ENCODE measurements around the gene VCAM1.

Gene VCAM1

DNA sequence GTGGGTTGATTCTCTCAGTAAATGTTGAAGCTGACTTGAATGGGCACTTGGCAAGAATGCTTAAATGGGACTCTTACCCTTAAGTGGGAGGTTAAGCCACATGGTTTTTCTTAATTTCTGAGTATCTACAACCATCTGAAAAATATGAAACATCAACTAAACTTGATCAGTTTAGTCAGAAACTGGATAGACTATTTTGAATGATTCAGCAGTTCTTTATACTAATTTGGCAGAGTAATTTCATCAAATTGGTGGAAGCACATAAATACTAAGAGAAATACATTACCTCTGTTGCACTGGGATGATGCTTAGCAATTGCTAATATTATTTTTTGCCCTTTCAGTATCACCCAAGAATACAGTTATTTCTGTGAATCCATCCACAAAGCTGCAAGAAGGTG lies 4.7 kb downstream of the VCAM1 start:
- no peak for DNase-seq (ENCODE audit: low spot score)

DNA sequence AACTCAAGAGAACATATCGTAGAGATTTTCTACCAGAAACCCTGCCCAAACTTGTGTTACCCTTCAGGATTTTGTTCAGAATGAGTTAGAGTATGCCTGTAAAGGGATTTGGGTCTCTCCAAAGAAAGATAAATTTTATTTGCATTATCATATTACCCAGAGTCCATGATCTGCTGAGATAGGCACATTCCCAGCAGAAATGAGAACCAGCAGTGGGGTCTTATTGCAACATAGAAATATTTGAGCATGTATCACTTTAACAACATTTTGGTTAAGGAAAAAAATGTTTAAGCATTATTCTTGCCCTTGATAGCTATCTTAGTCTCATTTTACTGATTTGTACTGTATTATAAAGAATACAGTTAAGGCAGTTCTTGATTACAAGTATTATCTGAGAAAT lies 10.6 kb downstream of the VCAM1 start:
- no peak for DNase-seq (ENCODE audit: low spot score)

DNA sequence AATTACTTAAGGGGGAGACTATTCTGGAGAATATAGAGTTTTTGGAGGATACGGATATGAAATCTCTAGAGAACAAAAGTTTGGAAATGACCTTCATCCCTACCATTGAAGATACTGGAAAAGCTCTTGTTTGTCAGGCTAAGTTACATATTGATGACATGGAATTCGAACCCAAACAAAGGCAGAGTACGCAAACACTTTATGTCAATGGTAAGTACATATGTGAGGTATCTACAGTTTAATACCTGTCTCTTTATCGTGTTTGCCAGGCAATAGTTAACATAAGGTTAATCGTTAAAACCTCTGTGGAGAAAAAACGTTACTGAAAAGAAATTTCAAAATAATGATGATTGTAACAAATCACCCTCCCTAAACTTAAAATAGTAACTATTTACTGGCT lies 11.8 kb downstream of the VCAM1 start:
- DNase-seq (ENCODE audit: low spot score): no peak

DNA sequence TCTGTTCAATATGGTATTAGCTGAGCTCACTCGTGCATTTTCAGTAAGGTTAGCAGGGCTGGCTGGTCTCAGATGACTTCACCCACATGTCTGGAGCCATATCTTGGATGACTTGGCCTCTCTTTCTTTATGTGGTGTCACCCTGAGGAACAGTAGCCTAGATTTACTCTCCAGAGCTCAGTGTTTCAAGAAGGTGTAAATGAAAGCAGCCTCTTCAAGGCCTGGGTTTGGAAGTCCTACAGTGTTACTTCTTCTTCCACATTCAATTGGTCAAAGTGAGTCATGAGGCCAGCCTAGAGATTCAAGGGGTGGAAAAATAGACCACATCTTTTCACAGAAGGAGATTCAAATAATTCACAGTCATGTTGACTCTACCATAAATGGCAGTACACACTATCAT lies 12.2 kb downstream of the VCAM1 start:
- no peak for DNase-seq (ENCODE audit: low spot score)

DNA sequence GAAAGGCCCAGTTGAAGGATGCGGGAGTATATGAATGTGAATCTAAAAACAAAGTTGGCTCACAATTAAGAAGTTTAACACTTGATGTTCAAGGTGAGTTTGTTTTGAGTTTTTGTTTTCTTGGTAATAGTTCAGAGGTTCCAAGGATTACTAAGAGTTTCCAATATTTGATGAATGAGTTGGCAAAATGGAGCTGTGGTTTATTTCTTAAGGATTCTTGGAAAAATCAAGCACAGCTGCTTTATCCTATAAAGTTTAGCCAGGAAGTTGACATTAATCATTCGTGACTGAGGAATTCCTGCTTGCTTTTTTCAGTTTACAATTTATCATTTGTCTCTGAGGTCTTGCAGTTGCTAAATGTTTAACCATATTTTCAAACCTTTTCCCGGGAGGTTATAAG lies 15.1 kb downstream of the VCAM1 start:
- no peak for DNase-seq (ENCODE audit: low spot score)

DNA sequence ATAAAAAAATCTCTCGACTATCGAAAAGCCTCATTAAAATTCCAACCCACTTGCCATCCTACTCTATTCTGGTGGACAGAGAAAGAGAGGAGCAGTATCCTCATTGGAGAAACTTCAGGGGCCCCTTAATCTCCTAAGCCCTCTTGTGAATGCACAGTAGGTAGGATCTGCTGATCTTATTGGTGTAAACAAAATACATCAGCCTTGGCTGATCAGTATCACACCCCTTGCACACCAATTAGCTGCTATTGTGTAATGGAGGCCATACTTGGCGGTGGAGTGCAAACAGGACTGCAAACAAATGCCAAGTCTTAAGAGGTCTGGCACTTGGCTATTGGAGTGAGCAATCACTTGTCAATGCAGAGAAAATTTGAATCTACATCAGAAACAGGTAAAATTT lies 15.7 kb downstream of the VCAM1 start:
- no peak for DNase-seq (ENCODE audit: low spot score)

DNA sequence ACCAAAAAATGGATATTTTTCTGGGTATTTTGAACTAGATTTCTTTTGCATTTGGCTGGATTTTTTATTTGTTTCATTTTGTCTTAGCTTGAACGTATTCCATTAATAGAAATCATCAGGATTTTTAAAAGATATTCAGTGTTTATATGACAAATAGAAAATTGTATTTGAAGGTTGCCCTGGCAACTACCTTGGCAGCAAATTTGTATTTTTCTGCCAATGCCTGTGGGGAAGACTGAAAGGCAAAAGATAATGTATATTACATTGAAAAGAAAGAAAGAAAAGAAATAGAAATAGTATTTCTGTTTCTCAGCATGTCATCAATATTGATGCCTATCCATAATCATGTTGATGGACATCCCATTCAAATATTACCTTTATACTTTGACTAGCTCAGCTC lies 16.8 kb downstream of the VCAM1 start:
- no peak for DNase-seq (ENCODE audit: low spot score)

DNA sequence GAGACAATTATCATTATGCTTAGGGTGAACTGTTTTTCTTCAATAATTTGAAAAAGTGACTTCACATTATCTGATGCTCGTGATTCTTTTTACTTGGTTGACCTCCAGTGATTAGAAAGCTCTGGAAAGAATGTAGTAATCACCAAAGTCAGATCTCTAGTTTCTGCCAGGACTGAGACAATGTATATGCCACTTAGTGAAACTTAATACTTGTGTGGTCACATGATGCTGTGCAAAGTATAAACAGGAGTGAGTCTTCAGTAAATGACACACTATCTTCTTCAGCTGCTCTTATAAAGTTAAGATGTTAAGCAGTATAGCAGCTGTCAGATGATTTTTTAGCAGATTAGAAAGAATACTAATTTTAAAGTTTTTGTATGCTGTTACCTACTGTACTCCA lies 17.2 kb downstream of the VCAM1 start:
- DNase-seq (ENCODE audit: low spot score): no peak

DNA sequence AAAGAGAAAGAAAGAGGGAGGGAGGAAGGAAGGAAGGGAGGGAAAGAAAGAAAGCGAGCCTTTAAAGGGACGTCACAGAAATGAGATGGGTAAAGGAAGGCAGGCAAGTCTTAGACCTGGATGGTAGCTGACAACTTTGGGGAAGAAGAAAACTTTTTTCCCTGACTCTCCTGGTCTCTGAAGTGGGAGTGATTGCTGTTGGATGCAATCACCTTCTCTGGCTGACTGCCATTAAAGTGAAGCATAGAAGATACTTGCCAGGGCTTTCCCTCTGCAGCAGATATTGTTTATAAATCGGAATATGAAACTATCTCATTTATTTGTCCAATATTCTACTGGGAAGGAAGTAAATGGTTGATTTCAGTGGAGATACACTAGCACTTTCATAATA lies 27.0 kb downstream of the VCAM1 start:
- DNase-seq (ENCODE audit: low spot score): no peak

DNA sequence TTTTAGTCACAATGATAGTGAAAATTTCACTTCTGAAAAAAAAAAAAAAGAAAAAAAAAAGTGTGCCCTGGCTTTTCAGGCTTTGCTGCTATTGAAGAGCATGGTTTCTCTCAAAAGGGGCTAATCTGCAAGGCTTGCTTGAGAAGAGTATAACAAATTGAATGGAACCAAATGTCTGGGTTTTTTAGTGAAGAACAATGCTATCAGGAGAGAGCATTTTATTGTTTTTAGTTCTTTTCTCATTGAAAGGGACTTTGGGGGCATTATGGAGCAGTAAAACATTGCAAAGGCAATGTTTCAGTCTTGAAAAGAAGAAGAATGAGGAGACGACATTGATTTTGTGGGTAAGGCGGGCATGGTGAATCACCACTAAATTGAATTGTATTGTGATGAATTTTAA lies 28.2 kb downstream of the VCAM1 start:
- no peak for DNase-seq (ENCODE audit: low spot score)

DNA sequence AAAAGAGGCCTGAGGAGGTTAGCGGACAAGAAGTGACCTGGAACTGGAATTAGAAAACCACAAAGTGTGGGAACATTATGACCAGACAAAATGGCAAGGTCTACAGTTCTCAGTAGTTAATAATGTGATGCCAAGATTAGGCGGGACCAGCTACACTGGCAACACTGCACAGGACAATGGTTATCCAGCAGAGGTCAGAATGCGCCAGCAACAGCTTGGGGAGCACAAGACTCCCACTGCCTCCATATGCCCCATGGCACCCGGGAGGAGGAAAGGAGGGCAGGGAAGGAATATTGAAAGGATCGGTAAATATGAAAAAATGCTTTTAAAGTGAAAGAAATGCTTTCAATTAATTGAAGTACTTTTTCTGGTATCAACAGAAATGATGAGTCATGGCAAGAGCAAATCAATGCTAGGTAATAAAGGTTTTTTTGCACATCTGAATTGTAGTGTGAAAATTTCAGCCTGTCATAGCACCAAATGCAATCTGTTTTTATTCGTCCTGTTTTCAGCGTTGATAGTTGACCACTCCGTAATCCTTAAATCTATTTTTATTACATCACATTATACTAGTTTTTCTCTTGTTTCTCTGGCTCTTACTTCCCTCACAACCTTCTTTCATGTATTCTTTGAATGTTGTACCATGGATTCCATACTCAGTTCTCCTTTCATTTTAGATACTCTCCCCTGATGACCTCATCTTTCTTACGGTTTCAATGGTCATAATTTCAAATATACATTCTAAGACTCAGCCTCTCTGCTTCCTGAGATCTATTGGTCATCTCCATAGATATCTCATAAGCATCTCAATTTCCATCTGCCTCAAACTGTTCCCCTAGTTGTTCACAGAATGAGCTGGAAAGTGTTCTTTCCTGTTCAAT lies 30.7 kb downstream of the VCAM1 start:
- peak; percentile 21 for DNase-seq (ENCODE audit: low spot score)

DNA sequence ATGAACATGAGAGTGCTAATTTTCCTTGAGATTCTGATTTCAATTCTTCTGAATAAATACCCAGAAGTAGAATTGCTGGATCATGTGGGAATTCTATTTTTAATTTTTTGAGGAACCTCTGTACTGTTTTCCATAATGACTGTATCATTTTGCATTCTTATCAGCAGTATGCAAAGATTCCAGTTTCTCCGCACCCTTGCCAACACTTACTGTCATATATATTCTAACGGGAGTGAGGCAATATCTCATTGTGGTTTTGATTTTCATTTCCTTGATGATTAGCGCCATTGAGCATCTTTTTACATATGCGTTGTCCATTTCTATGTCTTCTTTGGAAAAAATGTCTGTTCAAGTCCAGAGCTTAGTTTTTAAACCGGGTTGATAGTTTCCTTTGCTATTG lies 33.2 kb downstream of the VCAM1 start:
- DNase-seq (ENCODE audit: low spot score): no peak

DNA sequence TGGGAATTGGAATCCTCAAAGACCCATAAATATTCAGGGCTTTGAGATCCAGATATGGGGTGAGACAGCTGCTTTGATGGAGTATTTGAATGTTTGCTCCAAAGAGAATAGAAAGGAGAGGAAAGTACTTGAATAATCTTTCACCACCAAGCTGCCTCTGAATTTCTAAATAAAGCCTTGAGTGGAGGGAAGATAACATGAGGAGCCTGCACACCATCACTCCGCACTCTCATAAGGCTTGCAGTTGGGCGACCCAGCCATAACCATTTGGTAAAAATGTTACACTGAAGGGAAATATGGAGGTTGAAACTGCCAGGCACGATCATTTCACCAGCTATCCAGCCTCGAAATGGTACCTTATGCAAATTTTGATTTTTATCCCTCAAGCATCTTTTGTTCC lies 38.4 kb downstream of the VCAM1 start:
- no peak for DNase-seq (ENCODE audit: low spot score)

DNA sequence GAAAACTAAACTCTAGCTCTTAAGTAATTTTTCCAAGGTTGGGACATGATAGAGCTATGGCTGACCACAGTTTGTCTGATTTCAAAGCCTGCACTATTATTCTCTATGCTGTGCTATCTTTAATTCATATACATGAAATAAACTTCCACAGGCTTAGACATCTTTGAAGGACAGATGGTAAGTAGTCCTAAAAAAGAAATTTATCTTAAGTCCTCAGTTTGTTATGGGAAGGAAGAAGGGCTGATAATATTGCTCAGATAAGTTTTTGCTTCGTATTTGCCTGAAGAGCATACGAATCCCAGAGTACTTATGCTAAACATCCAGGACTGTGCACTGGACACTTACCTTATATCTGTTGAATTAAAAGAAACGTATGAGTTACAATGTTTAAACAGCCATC lies 39.6 kb downstream of the VCAM1 start:
- DNase-seq (ENCODE audit: low spot score): no peak

DNA sequence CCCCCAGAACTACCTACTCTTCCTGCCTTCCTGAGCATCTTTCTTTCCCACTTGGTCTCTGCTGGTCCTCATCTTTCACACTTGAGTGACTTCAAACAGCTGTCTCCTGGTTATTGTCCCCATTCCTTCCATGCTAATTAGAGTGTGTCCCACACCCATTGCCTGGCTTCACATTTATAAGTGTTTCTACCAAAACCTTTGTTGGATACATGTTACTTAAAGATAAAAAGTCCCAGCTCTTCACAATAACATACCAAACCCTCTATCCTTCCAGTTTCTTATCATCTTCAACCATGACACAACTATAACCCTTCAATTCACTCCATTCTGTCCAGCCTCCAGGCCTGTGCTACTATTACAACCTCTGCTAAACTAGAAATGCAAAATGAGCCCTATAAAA lies 41.0 kb downstream of the VCAM1 start:
- DNase-seq (ENCODE audit: low spot score): no peak

DNA sequence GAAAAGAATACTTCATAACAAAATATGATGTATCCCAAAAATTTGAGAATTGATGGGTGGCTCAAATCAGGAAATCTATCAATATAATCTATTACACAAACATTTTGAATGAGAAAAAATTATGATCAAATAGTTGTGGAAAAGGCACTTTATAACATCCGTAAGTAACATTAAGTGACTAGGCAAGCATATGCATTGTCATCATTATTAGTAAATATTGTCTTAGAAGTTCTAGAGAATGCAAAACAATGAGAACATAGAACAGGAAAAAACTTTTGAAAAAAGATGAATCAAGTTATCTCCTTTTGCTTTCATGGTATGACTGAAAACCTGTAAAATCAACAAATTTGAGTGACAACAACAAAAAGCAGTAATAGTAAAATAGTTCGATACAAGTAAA lies 42.9 kb downstream of the VCAM1 start:
- no peak for DNase-seq (ENCODE audit: low spot score)

DNA sequence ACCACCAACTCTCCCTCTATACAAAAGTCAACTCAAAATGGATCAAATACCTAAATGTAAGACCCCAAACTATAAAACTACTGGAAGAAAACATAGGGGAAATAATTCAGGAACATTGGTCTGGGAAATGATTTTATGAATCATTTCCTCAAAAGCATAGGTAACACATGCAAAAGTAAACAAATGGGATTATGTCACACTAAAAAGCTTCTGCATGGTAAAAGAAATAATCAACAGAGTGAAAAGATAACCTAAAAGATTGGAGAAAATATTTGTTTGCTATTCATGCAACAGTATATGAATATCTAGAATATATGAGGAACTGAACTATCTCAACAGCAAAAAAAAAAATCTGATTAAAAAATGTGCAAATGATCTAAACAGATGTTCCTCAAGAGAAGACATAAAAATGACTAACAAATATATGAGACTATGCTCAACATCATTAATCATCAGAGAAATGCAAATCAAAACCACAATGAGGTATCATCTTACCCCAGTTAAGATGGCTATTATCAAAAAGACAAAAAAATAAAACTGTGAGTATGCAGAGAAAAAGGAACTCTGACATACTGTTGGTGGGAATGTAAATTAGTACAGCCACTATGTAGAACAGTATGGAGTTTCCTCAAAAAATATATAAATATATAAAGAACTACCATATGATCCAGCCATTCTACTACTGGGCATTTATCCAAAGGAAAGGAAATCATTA lies 47.8 kb downstream of the VCAM1 start:
- DNase-seq (ENCODE audit: low spot score): no peak

DNA sequence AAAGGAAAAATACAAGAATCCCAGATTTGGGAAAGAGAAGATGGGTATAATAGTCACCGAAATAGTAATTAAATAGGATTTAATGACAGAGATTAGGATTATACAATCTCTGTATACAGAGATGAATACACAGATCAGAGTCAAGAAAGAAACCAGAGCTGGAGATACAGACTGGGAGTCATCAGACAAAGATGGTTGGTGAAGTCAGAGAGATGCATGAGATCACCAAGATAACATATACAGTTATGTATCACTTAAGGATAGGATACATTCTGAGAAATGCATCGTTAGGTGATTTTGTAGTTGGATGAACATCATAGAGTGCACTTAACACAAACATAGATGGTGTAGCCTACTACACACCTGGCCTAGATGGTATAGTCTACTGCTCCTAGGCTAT lies 49.8 kb downstream of the VCAM1 start:
- DNase-seq (ENCODE audit: low spot score): no peak

DNA sequence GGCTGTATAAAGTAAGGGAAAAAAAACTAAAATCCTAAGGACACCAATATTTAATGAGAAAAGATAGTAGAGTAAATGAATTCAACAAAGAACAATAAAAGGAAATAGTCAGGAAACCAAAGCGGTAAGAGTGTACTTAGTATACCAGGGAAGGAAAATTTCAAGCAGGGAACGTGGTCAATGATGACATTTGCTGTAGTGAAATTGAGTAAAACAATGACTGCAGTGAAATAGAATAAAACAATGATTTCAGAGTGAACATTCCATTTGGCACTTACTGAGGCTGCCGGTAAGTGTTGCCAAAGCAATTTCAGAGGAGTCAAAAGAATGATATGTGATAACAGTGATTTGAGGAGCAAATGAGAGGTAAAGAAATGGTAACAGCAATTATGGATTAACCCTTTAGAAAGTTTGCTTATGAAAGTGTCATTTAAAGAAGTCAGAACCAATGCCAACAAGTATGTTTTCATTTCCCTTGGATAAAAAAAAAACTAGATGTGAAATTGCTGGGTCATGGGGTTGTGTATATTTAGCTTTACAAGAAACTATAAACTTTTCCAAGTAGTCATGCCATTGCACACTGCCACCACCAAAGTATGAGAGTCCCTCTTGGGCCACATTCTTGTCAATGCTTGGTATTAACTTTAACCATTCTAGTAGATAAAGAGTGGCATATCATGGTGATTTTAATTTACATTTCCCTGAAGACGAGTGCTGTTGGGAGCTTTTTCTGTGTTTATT lies 50.5 kb downstream of the VCAM1 start:
- no peak for DNase-seq (ENCODE audit: low spot score)

DNA sequence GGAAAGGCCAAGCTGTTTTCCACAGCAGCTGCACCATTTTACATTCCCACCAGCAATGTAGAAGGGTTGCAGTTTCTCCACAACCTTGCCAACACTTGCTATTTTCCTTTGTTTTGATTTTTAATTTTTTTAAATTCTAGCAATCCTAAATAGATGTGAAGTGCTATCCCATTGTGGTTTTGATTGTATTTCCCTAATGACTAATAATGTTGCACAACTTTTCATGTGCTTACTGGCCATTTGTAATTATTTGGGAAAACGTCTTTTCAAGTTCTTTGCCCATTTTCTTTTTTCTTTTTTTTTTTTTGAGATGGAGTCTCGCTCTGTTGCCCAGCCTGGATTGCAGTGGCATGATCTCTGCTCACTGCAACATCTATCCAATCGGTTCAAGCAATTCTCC lies 53.9 kb downstream of the VCAM1 start:
- no peak for DNase-seq (ENCODE audit: low spot score)

DNA sequence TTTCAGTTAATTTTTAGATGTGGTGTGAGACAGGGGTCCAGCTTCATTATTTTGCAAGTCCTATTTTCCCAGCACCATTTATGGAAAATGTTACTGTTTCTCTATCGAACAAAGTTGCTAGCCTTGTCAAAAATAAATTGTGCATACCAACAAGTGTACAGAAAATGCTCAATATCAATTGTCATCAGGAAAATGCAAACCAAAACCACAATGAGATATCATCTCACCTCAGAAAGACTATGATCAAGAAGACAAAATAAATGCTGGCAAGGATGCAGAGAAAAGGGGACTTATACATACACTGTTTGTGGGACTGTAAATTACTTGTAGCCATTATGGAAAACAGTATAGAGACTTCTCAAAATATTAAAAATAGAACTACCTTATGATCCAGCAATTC lies 54.8 kb downstream of the VCAM1 start:
- DNase-seq (ENCODE audit: low spot score): no peak

DNA sequence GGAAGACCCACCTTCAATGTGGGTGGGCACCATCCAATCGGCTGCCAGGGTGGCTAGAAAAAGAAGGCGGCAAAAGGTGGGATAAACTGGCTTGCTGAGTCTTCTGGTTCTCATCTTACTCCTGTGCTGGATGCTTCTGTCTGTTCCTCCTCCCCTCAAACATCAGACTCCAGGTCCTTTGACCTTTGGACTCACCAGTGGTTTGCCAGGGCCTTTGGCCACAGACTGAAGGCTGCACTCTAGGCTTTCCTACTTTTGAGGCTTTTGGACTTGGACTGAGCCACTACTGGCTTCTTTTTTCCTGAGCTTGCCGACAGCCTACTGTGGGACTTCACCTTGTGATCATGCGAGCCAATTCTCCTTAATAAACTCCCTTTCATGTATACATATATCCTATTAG lies 55.9 kb downstream of the VCAM1 start:
- no peak for DNase-seq (ENCODE audit: low spot score)

DNA sequence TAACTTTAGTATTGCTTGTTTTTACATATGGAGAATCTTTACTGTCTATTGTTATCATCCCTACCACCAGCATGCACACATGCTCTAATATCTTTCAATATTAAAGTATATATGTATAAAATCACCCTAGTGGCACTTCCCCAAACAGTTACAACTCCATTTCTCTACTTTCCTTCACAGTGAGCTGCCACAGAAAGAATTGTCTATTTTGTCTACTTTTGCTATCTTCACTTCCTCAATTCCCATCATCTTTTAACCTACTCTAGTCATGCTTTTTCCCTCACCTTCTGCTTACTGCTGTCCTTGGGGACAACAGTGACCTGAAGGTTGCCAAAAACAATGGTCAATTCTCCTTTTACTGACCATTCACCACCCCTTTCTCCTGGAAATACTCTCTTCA lies 59.2 kb downstream of the VCAM1 start:
- no peak for DNase-seq (ENCODE audit: low spot score)

All from D341Med (cell line).